A549 (cell line): Measurements from ENCODE around the gene PCNX2. TPM values are rescaled to one million over a fixed set of nuclear protein-coding genes. Genes with fewer than 3 reads are reported as not detected.

Experiments used
- ATAC-seq, 2 experiments: fragments of 200-7000 bp in 1 of 2; fragments of >200 bp in 1 of 2; cut with Nextera tagmentation in 1 of 2; cut with Tn5 transposase in 1 of 2; 3 replicates each; pipeline versions ENCODE4 v1.8.0 to v1.9.1; 2018 to 2020; ENCODE audit warnings: mild to moderate bottlenecking in 1 of 2, moderate library complexity in 1 of 2
- CTCF ChIA-PET: fragments of 300-600 bp; sonication (Branson Sonifier 250); formaldehyde crosslinking; extraction: SDS; loops from one replicate; lab custom pipeline; 2021; ENCODE audit warnings: antibody characterized with exemption, inconsistent platforms; lab: Yijun Ruan, JAX
- POLR2A ChIA-PET: fragments of 350-600 bp; formaldehyde crosslinking; extraction: SDS; loops from one replicate; lab custom pipeline; 2021; ENCODE audit warnings: antibody characterized with exemption, inconsistent platforms; lab: Yijun Ruan, JAX
- DNase-seq, 2 experiments: peaks; one replicate each; pipeline versions ENCODE4 v3.0.0 to v3.0.0-alpha.2; 2011 to 2016; ENCODE audit warnings: low read depth in 1 of 2, low spot score in 1 of 2
- FAIRE-seq: peaks from 2 replicates; lab custom pipeline; 2011; peaks lifted over from hg19 to GRCh38; lab: Jason Lieb, UNC
- H3K27ac ChIP-seq, 2 experiments: fragments of >200 bp; sonication (Bioruptor Twin); formaldehyde crosslinking; 3 replicates each; pipeline ENCODE4 v1.5.1; 2016 to 2017
- H3K4me1 ChIP-seq: fragments of >200 bp; sonication (Bioruptor Twin); formaldehyde crosslinking; 3 replicates; pipeline ENCODE4 v1.6.1; 2016
- H3K4me2 ChIP-seq: fragments of >200 bp; sonication (Bioruptor Twin); formaldehyde crosslinking; 3 replicates; pipeline ENCODE4 v1.6.1; 2016
- H3K4me3 ChIP-seq: fragments of >200 bp; sonication (Bioruptor Twin); formaldehyde crosslinking; 3 replicates; pipeline ENCODE4 v1.5.1; 2016
- H3K9me3 ChIP-seq: fragments of >200 bp; sonication (Bioruptor Twin); formaldehyde crosslinking; 3 replicates; pipeline ENCODE4 v1.6.1; 2016
- ATOH8 ChIP-seq: fragments of 250-450 bp; sonication (Bioruptor Pico); IDR thresholded peaks from 2 replicates; pipeline ENCODE4 v1.5.0; 2020; ENCODE audit warnings: low read depth, mild to moderate bottlenecking, moderate library complexity
- CTCF ChIP-seq: fragments of >200 bp; sonication (Bioruptor Twin); formaldehyde crosslinking; IDR thresholded peaks from 3 replicates; pipeline ENCODE4 v1.5.1; 2016
- FOSB ChIP-seq: fragments of 250-450 bp; sonication (Bioruptor Pico); IDR thresholded peaks from 2 replicates; pipeline ENCODE4 v1.5.0; 2020; ENCODE audit warnings: mild to moderate bottlenecking, moderate library complexity
- FOSL2 ChIP-seq, 2 experiments: fragments of 450-650 bp in 1 of 2; fragments of >200 bp in 1 of 2; sonication (Bioruptor Twin) in 1 of 2; formaldehyde crosslinking; IDR thresholded peaks; 2 replicates each; pipeline versions ENCODE4 v1.5.0 to v1.6.1; 2016 to 2020; ENCODE audit warnings: mild to moderate bottlenecking in 1 of 2, moderate library complexity in 1 of 2
- HDAC2 ChIP-seq: fragments of 200-600 bp; sonication (generic); IDR thresholded peaks from 2 replicates; pipeline ENCODE4 v1.6.1; 2016
- HES2 ChIP-seq: fragments of >200 bp; sonication (Bioruptor Twin); formaldehyde crosslinking; IDR thresholded peaks from 2 replicates; pipeline ENCODE4 v1.6.1; 2016
- HMGXB4 ChIP-seq: fragments of 250-450 bp; sonication (Bioruptor Pico); IDR thresholded peaks from 2 replicates; pipeline ENCODE4 v1.5.0; 2021; ENCODE audit warnings: mild to moderate bottlenecking, moderate library complexity, borderline replicate concordance
- KDM1A ChIP-seq: fragments of 200-600 bp; sonication (generic); IDR thresholded peaks from 2 replicates; pipeline ENCODE4 v1.6.1; 2016; ENCODE audit warnings: low read depth, mild to moderate bottlenecking
- KDM5A ChIP-seq: fragments of 200-600 bp; sonication (generic); IDR thresholded peaks from 2 replicates; pipeline ENCODE4 v1.6.1; 2016; ENCODE audit warnings: antibody characterized with exemption, mild to moderate bottlenecking
- MAX ChIP-seq: IDR thresholded peaks from 2 replicates; pipeline ENCODE4 v1.6.1; 2012
- MYC ChIP-seq: IDR thresholded peaks from 2 replicates; pipeline ENCODE4 v1.6.1; 2012; ENCODE audit warnings: mild to moderate bottlenecking, inconsistent platforms, low read length, improper control_type of control experiment, borderline replicate concordance
- NPAS2 ChIP-seq: fragments of 250-450 bp; sonication (Bioruptor Pico); IDR thresholded peaks from 2 replicates; pipeline ENCODE4 v1.8.0; 2022; ENCODE audit warnings: mild to moderate bottlenecking, moderate library complexity, borderline replicate concordance
- NR3C1 ChIP-seq: fragments of >200 bp; sonication (Bioruptor Twin); formaldehyde crosslinking; IDR thresholded peaks from 3 replicates; pipeline ENCODE4 v1.6.1; 2017
- POLR2AphosphoS2 ChIP-seq: conservative IDR thresholded peaks from 2 replicates; pipeline ENCODE4 v1.6.1; 2012; ENCODE audit warnings: low read length, improper control_type of control experiment, inconsistent platforms
- RAD21 ChIP-seq, 2 experiments: fragments of >200 bp in 1 of 2; sonication (Bioruptor Twin) in 1 of 2; formaldehyde crosslinking in 1 of 2; IDR thresholded peaks in 1 of 2; conservative IDR thresholded peaks in 1 of 2; 2 replicates in 1 of 2; 3 replicates in 1 of 2; pipeline ENCODE4 v1.6.1; 2012 to 2018; ENCODE audit warnings: inconsistent platforms in 1 of 2
- RCOR1 ChIP-seq: fragments of 150-350 bp; IDR thresholded peaks from 2 replicates; pipeline ENCODE4 v1.6.1; 2014; ENCODE audit warnings: antibody characterized with exemption, low read length, low read depth
- REST ChIP-seq: fragments of 200-600 bp; sonication (generic); IDR thresholded peaks from 2 replicates; pipeline ENCODE4 v1.6.1; 2016; ENCODE audit warnings: antibody characterized with exemption, mild to moderate bottlenecking, moderate library complexity
- SMC3 ChIP-seq: fragments of >200 bp; sonication (Bioruptor Twin); formaldehyde crosslinking; IDR thresholded peaks from 3 replicates; pipeline ENCODE4 v1.6.1; 2018; ENCODE audit warnings: inconsistent platforms
- SREBF2 ChIP-seq: fragments of 450-650 bp; IDR thresholded peaks from 2 replicates; pipeline ENCODE4 v1.6.1; 2014; ENCODE audit warnings: mild to moderate bottlenecking, moderate library complexity
- TP53 ChIP-seq: fragments of 250-450 bp; sonication (Bioruptor Pico); IDR thresholded peaks from 2 replicates; pipeline ENCODE4 v1.5.0; 2021; ENCODE audit warnings: mild to moderate bottlenecking, moderate library complexity
- ZC3H11A ChIP-seq: fragments of 450-650 bp; IDR thresholded peaks from 2 replicates; pipeline ENCODE4 v1.6.1; 2014; ENCODE audit warnings: antibody characterized with exemption, mild to moderate bottlenecking
- ZNF302 ChIP-seq: fragments of 250-450 bp; sonication (Bioruptor Pico); IDR thresholded peaks from 2 replicates; pipeline ENCODE4 v1.9.0; 2021; ENCODE audit warnings: inconsistent platforms, mild to moderate bottlenecking, moderate library complexity
- WGBS: methylation state at CpG from one replicate; pipeline ENCODE4 v1.1.6; 2017; ENCODE audit errors: missing lambda C conversion rate; 5-methylcytosine and 5-hydroxymethylcytosine counted together
- polyA plus RNA-seq, 4 experiments: library from polyadenylated mRNA; depleted of rRNA in 3 of 4; stranded (reverse); fragments of >200 nt; fragmentation: RNase III in 1 of 4; extraction: RNeasy Plus Mini Kit Qiagen cat#74134 plus additional on column Dnase treatment in 1 of 4; gene quantifications; 2 replicates in 3 of 4; 3 replicates in 1 of 4; pipeline ENCODE4 v1.2.3, GENCODE V29; 2011 to 2017

PCNX2 gene
- polyA plus RNA-seq, 2 of the 4 experiments (the other 2 are of a cell fraction): 8.8 to 27.2 TPM

- H3K4me1 ChIP-seq: peaks cover 26% of the 10 kb centered on the region
- TF ChIP-seq FOSL2 (IDR thresholded peaks at IDR 0.05): no peak
- TF ChIP-seq FOSL2 (CRISPR knock-in tag; IDR thresholded peaks at IDR 0.05): peak; percentile 52
- TF ChIP-seq NPAS2 (CRISPR knock-in tag): no peak
- no peak for TF ChIP-seq FOSB (CRISPR knock-in tag)
- TF ChIP-seq CTCF: peak; percentile 49
- TF ChIP-seq RAD21 (conservative IDR thresholded peaks at IDR 0.05 in 1 of 2, IDR thresholded peaks at IDR 0.05 in 1 of 2): peak; percentile 52 to 53; a peak in 4 of 5 replicates
- no peak for TF ChIP-seq MYC
- TF ChIP-seq HES2: no peak
- peak; percentile 46; the same call in 2 of the 3 replicates for TF ChIP-seq SMC3
- TF ChIP-seq ZNF302 (CRISPR knock-in tag): no peak
- DNase-seq (peak; percentile 80), ATAC-seq (peak; percentile 76 to 79), FAIRE-seq (peak; percentile 89)
- H3K4me2 ChIP-seq: peak overlapping the region; percentile 93
- CTCF ChIA-PET: interaction anchor here (0.6 to 2.5 kb wide), 16 partner anchors 10 to 443 kb away, joined by 3 to 9 read pairs (median 3); partner anchors contain the start of gene MAP10
- WGBS: 67% methylated on average over 2 of the region's 2 CpGs
- POLR2A ChIA-PET: interaction anchor here (0.5 kb wide), 1 partner anchor 200 kb away, joined by 3 read pairs; no protein-coding TSS in a partner anchor
- H3K27ac ChIP-seq: peak overlapping the region; percentile 79 to 95
- H3K9me3 ChIP-seq: peaks cover 1% of the 10 kb centered on the region
- H3K4me3 ChIP-seq: no peak overlapping the region
These were observed 342.7 kb downstream of the PCNX2 start for GRCh38 chr1:232952514-232953499.

GRCh38 chr1:232951605-232952004, 343.9 kb downstream of the PCNX2 start:
- WGBS: 74% methylated on average over 1 of the region's 1 CpG
- ChIA-PET POLR2A (interaction anchor here (1.2 kb wide), 1 partner anchor 322 kb away, joined by 9 read pairs; the partner anchor contains the start of gene SIPA1L2), CTCF (interaction anchor here (0.7 to 2.2 kb wide), 3 partner anchors 26 to 321 kb away, joined by 3 to 7 read pairs (median 3); no protein-coding TSS in a partner anchor)
- Histone ChIP-seq H3K27ac (peak overlapping the region; percentile 79 to 95), H3K9me3 (no peaks in the 10 kb centered on the region), H3K4me3 (peak overlapping the region; percentile 74), H3K4me2 (peak overlapping the region; percentile 93), H3K4me1 (peaks cover 26% of the 10 kb centered on the region)
- TF ChIP-seq SREBF2: no peak
- no peak for TF ChIP-seq RCOR1
- TF ChIP-seq NR3C1: no peak
- no peak for TF ChIP-seq KDM1A
- TF ChIP-seq TP53 (CRISPR knock-in tag): no peak
- TF ChIP-seq REST: no peak; the same call in 1 of the 2 replicates
- no peak for TF ChIP-seq ATOH8 (CRISPR knock-in tag)
- TF ChIP-seq HMGXB4: no peak
- TF ChIP-seq POLR2AphosphoS2: no peak
- TF ChIP-seq KDM5A: no peak
- TF ChIP-seq HDAC2: no peak
- no peak for TF ChIP-seq FOSL2 (IDR thresholded peaks at IDR 0.05)
- no peak for TF ChIP-seq FOSL2 (CRISPR knock-in tag; IDR thresholded peaks at IDR 0.05)
- no peak for TF ChIP-seq ZC3H11A
- no peak for TF ChIP-seq MAX
- ATAC-seq (no peak), FAIRE-seq (no peak), DNase-seq (no peak)
